ENCODE data around the gene MCRS1. TPM values are rescaled to one million over a fixed set of nuclear protein-coding genes. Genes with fewer than 3 reads are reported as not detected.
"Not testable (repeated sequence)": the region's sequence is repeated elsewhere in the genome, so short reads cannot be mapped to it uniquely, and the experiment has no call there.

Gene MCRS1
- total RNA-seq, 1 donor from 2014 or later: 61.8 TPM

DNA sequence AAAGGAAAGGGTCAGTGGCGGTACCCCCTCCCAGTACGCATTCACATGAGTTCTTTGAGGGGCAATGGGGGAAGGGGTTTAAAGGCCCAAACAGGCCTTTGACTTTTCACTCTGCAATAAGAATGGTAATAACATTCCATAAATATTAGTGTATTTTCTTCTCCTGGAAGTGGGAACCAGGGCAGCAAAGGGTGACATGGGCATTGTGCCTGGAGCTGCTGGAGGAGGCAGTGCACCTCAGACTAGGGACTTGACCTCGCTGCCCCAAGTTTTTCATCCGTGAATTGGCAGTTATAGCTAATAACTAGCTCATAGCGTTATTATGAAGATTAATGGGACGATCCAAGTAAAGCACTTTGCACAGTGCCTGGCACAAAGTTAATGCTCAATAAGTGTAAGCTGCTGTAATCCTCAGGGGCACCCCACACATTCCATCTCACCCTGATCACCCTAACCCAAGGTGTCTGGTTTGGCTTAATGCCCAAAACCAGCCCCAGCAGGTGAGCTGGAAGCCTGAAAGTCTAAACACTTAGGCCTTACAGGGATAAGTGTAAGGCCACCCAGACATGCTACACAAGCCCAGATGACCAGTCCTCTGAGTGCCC lies 31.9 kb downstream of the MCRS1 start:
- H3K9me3 Mint-ChIP-seq: no peaks in the 10 kb centered on the region
- no peak overlapping the region for H3K27ac Mint-ChIP-seq
- DNase-seq (ENCODE audit: extremely low spot score, unreplicated experiment): no peak
- TF ChIP-seq CTCF (conservative IDR thresholded peaks at IDR 0.05): no peak
- peak overlapping the region; percentile 34 for H3K4me3 Mint-ChIP-seq
- H3K27me3 Mint-ChIP-seq: peaks cover 51% of the 10 kb centered on the region
- no peaks in the 10 kb centered on the region for H3K36me3 Mint-ChIP-seq
- peaks cover 5% of the 10 kb centered on the region for H3K4me1 Mint-ChIP-seq (ENCODE audit: unreplicated experiment)

DNA sequence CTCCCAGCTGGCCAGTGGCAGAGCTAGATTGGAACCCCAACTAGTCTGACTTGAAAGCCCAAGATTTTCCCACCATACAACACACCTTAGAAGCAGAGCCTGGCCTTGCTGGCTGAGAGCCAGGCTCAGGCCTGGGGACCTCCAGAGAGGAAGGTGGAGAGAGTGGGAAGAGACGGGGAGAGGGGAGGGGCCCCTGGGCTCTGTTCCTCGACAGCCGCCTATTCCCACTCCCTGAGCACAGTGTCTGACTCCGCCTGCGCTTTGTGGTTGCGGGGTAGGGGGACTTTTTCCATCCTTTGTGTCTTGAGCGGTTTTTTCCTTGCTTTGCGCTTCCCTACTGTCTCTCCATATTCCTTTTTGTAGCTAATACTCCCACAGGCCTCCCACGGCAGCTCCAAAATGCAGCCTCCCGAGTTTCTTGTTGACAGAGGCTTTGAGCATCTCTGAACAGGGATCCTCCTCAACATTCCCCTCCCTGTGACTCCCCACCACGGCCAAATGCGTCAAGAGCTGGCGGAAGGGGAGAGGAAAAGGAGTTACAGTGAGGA lies 33.1 kb downstream of the MCRS1 start:
- H3K9me3 Mint-ChIP-seq: no peaks in the 10 kb centered on the region
- H3K27me3 Mint-ChIP-seq: peaks cover 39% of the 10 kb centered on the region
- H3K4me3 Mint-ChIP-seq: no peak overlapping the region
- H3K36me3 Mint-ChIP-seq: peaks cover 3% of the 10 kb centered on the region
- no peaks in the 10 kb centered on the region for H3K4me1 Mint-ChIP-seq (ENCODE audit: unreplicated experiment)
- H3K27ac Mint-ChIP-seq: no peak overlapping the region
- DNase-seq (ENCODE audit: extremely low spot score, unreplicated experiment): no peak
- TF ChIP-seq CTCF (conservative IDR thresholded peaks at IDR 0.05): no peak

GRCh38 chr12:49534122-49534521 lies 33.8 kb downstream of the MCRS1 start:
- DNase-seq (ENCODE audit: extremely low spot score, unreplicated experiment); H3K36me3 Mint-ChIP-seq; H3K27ac Mint-ChIP-seq; H3K4me3 Mint-ChIP-seq; H3K9me3 Mint-ChIP-seq; H3K4me1 Mint-ChIP-seq (ENCODE audit: unreplicated experiment): not testable (repeated sequence)
- peaks cover 34% of the 10 kb centered on the region for H3K27me3 Mint-ChIP-seq

- TF ChIP-seq CTCF (conservative IDR thresholded peaks at IDR 0.05): no peak
- Mint-ChIP-seq H3K4me1 (ENCODE audit: unreplicated experiment) (peaks cover 3% of the 10 kb centered on the region), H3K4me3 (no peak overlapping the region), H3K36me3 (peaks cover 7% of the 10 kb centered on the region), H3K27ac (no peak overlapping the region), H3K9me3 (no peaks in the 10 kb centered on the region), H3K27me3 (peaks cover 33% of the 10 kb centered on the region)
- no peak for DNase-seq (ENCODE audit: extremely low spot score, unreplicated experiment)
These were observed 34.6 kb downstream of the MCRS1 start for GRCh38 chr12:49533331-49533730.

GRCh38 chr12:49531745-49532144 lies 36.2 kb downstream of the MCRS1 start:
- TF ChIP-seq CTCF (conservative IDR thresholded peaks at IDR 0.05): no peak
- DNase-seq (ENCODE audit: extremely low spot score, unreplicated experiment): no peak
- Mint-ChIP-seq H3K27me3 (peaks cover 18% of the 10 kb centered on the region), H3K36me3 (peaks cover 7% of the 10 kb centered on the region), H3K4me1 (ENCODE audit: unreplicated experiment) (peaks cover 3% of the 10 kb centered on the region), H3K4me3 (no peak overlapping the region), H3K27ac (no peak overlapping the region), H3K9me3 (no peaks in the 10 kb centered on the region)

DNA sequence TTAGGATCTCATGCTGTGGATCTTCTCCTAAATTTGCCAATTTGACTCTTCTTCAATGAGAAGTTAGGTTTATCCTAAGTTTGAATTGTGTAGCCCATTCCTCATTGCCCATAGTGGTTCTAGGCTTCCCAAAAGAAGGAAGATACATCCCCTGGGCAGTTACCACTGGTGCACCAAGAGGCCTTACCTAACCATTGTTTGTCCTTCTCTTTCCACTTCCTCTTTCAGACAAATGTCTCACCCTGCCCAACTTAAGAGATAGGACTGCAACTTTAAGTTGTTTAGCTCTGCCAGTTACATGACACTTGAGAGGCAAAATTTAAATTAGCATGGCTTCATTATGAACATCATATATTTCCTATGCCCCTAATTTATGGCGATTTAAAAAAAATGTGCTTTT lies 38.5 kb downstream of the MCRS1 start:
- no peak for TF ChIP-seq CTCF (conservative IDR thresholded peaks at IDR 0.05)
- Mint-ChIP-seq H3K9me3 (no peaks in the 10 kb centered on the region), H3K27me3 (no peaks in the 10 kb centered on the region), H3K36me3 (peaks cover 19% of the 10 kb centered on the region), H3K27ac (no peak overlapping the region), H3K4me3 (no peak overlapping the region), H3K4me1 (ENCODE audit: unreplicated experiment) (peaks cover 3% of the 10 kb centered on the region)
- no peak for DNase-seq (ENCODE audit: extremely low spot score, unreplicated experiment)
